Measurements from ENCODE around the gene TEX53. TPM values are rescaled to one million over a fixed set of nuclear protein-coding genes. Genes with fewer than 3 reads are reported as not detected.

The TEX53 gene
- total RNA-seq = not detected in 2 replicates
- total RNA-seq (2013) = not detected
- polyA plus RNA-seq = not detected in 2 replicates
- not detected in 2 replicates for polyA minus RNA-seq

DNA sequence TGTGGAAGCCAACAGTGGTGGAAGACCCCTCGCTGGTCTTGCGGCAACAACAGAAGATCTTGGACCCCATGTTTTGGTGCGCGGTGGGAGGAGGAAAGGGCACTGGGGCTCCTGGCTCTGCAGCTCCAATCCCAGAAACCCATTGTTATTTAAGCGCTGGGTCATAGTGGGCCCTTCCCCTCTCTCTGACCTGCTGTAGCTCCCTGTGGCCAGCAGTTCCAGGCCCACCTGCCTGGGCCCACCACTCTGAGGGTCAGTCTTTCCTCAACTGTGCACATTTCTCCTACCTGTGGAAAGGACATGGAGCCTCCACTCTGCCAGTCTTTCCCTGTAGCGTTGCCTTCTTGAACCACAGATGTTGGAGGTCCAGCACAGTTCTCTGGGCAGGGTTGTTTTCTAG is at the start of gene TEX53:
TEX53 (minus strand) TSS at position 101 of the 400 bp plus-strand sequence; CDS start at position 70, 31 bp downstream.
- Histone ChIP-seq H3K79me2 (ENCODE audit: control insufficient read depth, insufficient read depth, low read length) (peaks cover 6% of the 10 kb centered on the region), H3K27me3 (replicated peaks in 1 of 4; ENCODE audit: control extremely low read depth in 1 of 4, control insufficient read depth in 3 of 4, insufficient read depth in 4 of 4, low read length in 3 of 4) (no peaks in the 10 kb centered on the region), H3K4me3 (ENCODE audit: control extremely low read depth in 1 of 5, extremely low read depth in 1 of 5, insufficient read depth in 1 of 5, low read depth in 2 of 5, low read length in 4 of 5) (no peak within 1 kb of the TSS), H3K4me2 (replicated peaks; ENCODE audit: low read depth, low read length, poor library complexity, severe bottlenecking) (no peak within 1 kb of the TSS), H3K9me3 (ENCODE audit: control extremely low read depth in 1 of 3, control insufficient read depth in 2 of 3, insufficient read depth in 1 of 3, low read length in 2 of 3) (no peaks in the 10 kb centered on the region), H3K36me3 (replicated peaks in 1 of 2; ENCODE audit: control extremely low read depth in 1 of 2, control insufficient read depth in 1 of 2, extremely low read depth in 1 of 2, insufficient read depth in 2 of 2, low read length in 1 of 2) (peaks cover 0 to 8% of the 10 kb centered on the region in 2 experiments), H3K4me1 (ENCODE audit: control insufficient read depth in 2 of 2, insufficient read depth in 2 of 2, low read length in 2 of 2) (peaks cover 14 to 22% of the 10 kb centered on the region in 2 donors), H4K20me1 (ENCODE audit: control insufficient read depth, insufficient read depth, low read length, poor library complexity, severe bottlenecking) (no peaks in the 10 kb centered on the region), H3K27ac (ENCODE audit: low read length in 2 of 2) (no peak within 1 kb of the TSS), H2AFZ (ENCODE audit: insufficient read depth, low read depth, low read length, poor library complexity, severe bottlenecking) (no peak within 1 kb of the TSS), H3K9ac (ENCODE audit: low read length) (no peak within 1 kb of the TSS)
- peaks cover 19% of the 10 kb centered on the region for H3K4me1 Mint-ChIP-seq
- no peaks in the 10 kb centered on the region for H3K9me3 Mint-ChIP-seq (ENCODE audit: insufficient read depth)
- intact Hi-C loops (cut with micrococcal nuclease) = no loop called here
- no peak within 1 kb of the TSS for H3K27ac Mint-ChIP-seq
- ATAC-seq (ENCODE audit: low read depth) (no peak), DNase-seq (no peak)
- TF ChIP-seq EZH2 (IDR thresholded peaks at IDR 0.05; ENCODE audit: borderline replicate concordance, insufficient read depth, low read depth, low read length, poor library complexity, severe bottlenecking) (no peak), CTCF (IDR thresholded peaks at IDR 0.05) (no peak)
- 100% methylated on average over 5 of the region's 6 CpGs for WGBS (ENCODE audit: insufficient coverage)
- peaks cover 5% of the 10 kb centered on the region for H3K27me3 Mint-ChIP-seq
- H3K4me3 Mint-ChIP-seq = no peak within 1 kb of the TSS
- ChIA-PET CTCF (interaction anchor here (0.7 to 9.3 kb wide), 4 partner anchors 14 to 252 kb away, joined by 3 to 184 read pairs (median 4); no protein-coding TSS in a partner anchor), POLR2A (no interaction called here)

DNA sequence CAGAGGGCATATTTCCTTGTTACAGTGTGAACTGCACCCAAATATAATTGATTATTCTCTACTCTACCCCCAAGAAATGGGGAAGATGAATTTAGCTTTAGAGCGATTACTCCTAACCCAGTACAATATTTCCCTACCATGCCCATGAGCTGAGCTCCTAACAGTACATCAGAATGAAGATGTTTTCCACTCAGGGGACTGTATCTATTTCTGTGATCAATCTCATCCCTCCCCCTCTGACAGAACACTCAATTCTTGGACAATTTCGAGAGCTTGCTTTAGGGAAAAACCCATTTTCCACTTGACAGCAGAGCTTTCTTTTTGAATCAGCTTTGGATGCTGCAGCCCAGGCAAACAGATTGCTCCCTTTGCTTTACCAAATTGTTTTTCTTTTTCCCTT is 49.1 kb upstream of the TEX53 start:
- Mint-ChIP-seq H3K4me3 (no peak overlapping the region), H3K27me3 (peaks cover 32% of the 10 kb centered on the region), H3K4me1 (no peaks in the 10 kb centered on the region), H3K27ac (no peak overlapping the region), H3K9me3 (ENCODE audit: insufficient read depth) (no peaks in the 10 kb centered on the region)
- no peaks in the 10 kb centered on the region for H3K79me2 ChIP-seq (ENCODE audit: control insufficient read depth, insufficient read depth, low read length)
- TF ChIP-seq EZH2 (IDR thresholded peaks at IDR 0.05; ENCODE audit: borderline replicate concordance, insufficient read depth, low read depth, low read length, poor library complexity, severe bottlenecking) (no peak), CTCF (IDR thresholded peaks at IDR 0.05) (no peak)
- no peaks in the 10 kb centered on the region for H3K9me3 ChIP-seq (ENCODE audit: control extremely low read depth in 1 of 3, control insufficient read depth in 2 of 3, insufficient read depth in 1 of 3, low read length in 2 of 3)
- H3K27ac ChIP-seq (ENCODE audit: low read length in 2 of 2) = no peak overlapping the region
- WGBS (ENCODE audit: insufficient coverage) = 95% methylated on average over 2 of the region's 2 CpGs
- ChIA-PET POLR2A (no interaction called here), CTCF (interaction anchor here (0.8 to 1.5 kb wide), 2 partner anchors 25 to 26 kb away, joined by 3 to 5 read pairs; no protein-coding TSS in a partner anchor)
- ATAC-seq (ENCODE audit: low read depth) (no peak), DNase-seq (no peak)
- no peaks in the 10 kb centered on the region for H4K20me1 ChIP-seq (ENCODE audit: control insufficient read depth, insufficient read depth, low read length, poor library complexity, severe bottlenecking)
- no peak overlapping the region for H3K4me2 ChIP-seq (replicated peaks; ENCODE audit: low read depth, low read length, poor library complexity, severe bottlenecking)
- H3K9ac ChIP-seq (ENCODE audit: low read length) = no peak overlapping the region
- intact Hi-C loops (cut with micrococcal nuclease) = no loop called here
- H3K36me3 ChIP-seq (replicated peaks in 1 of 2; ENCODE audit: control extremely low read depth in 1 of 2, control insufficient read depth in 1 of 2, extremely low read depth in 1 of 2, insufficient read depth in 2 of 2, low read length in 1 of 2) = no peaks in the 10 kb centered on the region
- peaks cover 0 to 5% (median 2%) of the 10 kb centered on the region in 4 experiments for H3K27me3 ChIP-seq (replicated peaks in 1 of 4; ENCODE audit: control extremely low read depth in 1 of 4, control insufficient read depth in 3 of 4, insufficient read depth in 4 of 4, low read length in 3 of 4)
- H3K4me1 ChIP-seq (ENCODE audit: control insufficient read depth in 2 of 2, insufficient read depth in 2 of 2, low read length in 2 of 2) = no peaks in the 10 kb centered on the region
- H3K4me3 ChIP-seq (ENCODE audit: control extremely low read depth in 1 of 5, extremely low read depth in 1 of 5, insufficient read depth in 1 of 5, low read depth in 2 of 5, low read length in 4 of 5) = no peak overlapping the region
- no peak overlapping the region for H2AFZ ChIP-seq (ENCODE audit: insufficient read depth, low read depth, low read length, poor library complexity, severe bottlenecking)
